ENCODE measurements around the gene ACSL5.

DNA sequence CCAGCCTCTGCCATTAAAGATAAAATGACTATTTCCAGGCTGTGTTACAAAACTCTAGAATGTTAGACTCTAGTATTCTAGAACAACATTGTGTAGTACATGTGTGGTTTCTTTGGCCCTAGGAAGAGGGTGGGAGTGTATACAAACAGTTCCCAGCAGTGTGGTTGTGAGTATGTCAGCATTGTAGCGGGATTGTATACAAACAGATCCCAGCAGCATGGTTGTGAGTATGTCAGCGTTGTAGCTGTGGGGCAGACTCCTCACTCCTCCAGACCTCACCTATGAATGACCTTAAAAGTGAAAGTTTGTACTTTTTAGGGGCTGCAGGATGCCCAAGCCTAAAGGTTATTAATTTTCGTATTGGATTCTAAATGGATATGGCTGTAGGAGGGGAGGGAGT is 6.9 kb upstream of the ACSL5 start:
- TF ChIP-seq, protein P1, sequence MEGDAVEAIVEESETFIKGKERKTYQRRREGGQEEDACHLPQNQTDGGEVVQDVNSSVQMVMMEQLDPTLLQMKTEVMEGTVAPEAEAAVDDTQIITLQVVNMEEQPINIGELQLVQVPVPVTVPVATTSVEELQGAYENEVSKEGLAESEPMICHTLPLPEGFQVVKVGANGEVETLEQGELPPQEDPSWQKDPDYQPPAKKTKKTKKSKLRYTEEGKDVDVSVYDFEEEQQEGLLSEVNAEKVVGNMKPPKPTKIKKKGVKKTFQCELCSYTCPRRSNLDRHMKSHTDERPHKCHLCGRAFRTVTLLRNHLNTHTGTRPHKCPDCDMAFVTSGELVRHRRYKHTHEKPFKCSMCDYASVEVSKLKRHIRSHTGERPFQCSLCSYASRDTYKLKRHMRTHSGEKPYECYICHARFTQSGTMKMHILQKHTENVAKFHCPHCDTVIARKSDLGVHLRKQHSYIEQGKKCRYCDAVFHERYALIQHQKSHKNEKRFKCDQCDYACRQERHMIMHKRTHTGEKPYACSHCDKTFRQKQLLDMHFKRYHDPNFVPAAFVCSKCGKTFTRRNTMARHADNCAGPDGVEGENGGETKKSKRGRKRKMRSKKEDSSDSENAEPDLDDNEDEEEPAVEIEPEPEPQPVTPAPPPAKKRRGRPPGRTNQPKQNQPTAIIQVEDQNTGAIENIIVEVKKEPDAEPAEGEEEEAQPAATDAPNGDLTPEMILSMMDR (IDR thresholded peaks at IDR 0.05): no peak
- TF ChIP-seq EP300 (IDR thresholded peaks at IDR 0.05): no peak
- TF ChIP-seq POLR2A (IDR thresholded peaks at IDR 0.05): no peak
